Left lung (tissue), 10 donors: ENCODE measurements around the gene NTM. TPM values are rescaled to one million over a fixed set of nuclear protein-coding genes. Genes with fewer than 3 reads are reported as not detected.
"Not testable (repeated sequence)": the region's sequence is repeated elsewhere in the genome, so short reads cannot be mapped to it uniquely, and the experiment has no call there.

ENCODE experiments used
- ATAC-seq: fragments of 200-7000 bp; cut with Tn5 transposase; one replicate; pipeline ENCODE4 v1.9.1; 2020; ENCODE audit warnings: moderate library complexity
- DNase-seq, 4 donors: peaks; one replicate each; pipeline ENCODE4 v3.0.0-alpha.2; 2013 to 2020
- H3K27ac ChIP-seq, 2 donors: fragments of 200-600 bp; sonication (generic) in 1 of 2; one replicate each; pipeline versions ENCODE4 v1.5.0 to v1.8.0; 2020 to 2021
- H3K27me3 ChIP-seq, 2 donors: fragments of 200-600 bp; sonication (generic) in 1 of 2; one replicate each; pipeline versions ENCODE4 v1.5.0 to v1.8.0; 2020 to 2021
- H3K36me3 ChIP-seq, 2 donors: fragments of 200-600 bp; sonication (generic) in 1 of 2; one replicate each; pipeline versions ENCODE4 v1.5.0 to v1.8.0; 2020 to 2021
- H3K4me1 ChIP-seq, 2 donors: fragments of 200-600 bp; one replicate each; pipeline ENCODE4 v1.8.0; 2021
- H3K4me3 ChIP-seq, 2 donors: fragments of 200-600 bp; sonication (generic) in 1 of 2; one replicate each; pipeline versions ENCODE4 v1.5.0 to v1.8.0; 2020 to 2021; ENCODE audit warnings: mild to moderate bottlenecking in 1 of 2
- H3K9me3 ChIP-seq, 2 donors: fragments of 200-600 bp; sonication (generic) in 1 of 2; one replicate each; pipeline versions ENCODE4 v1.5.0 to v1.8.0; 2020 to 2021
- CTCF ChIP-seq, 2 donors: fragments of 200-600 bp; sonication (generic) in 1 of 2; IDR thresholded peaks; one replicate each; pipeline versions ENCODE4 v1.5.0 to v1.8.0; 2021; ENCODE audit warnings: antibody characterized with exemption in 2 of 2
- intact Hi-C, 2 donors: fragments of 100-400 bp; cut with DNase I; formaldehyde crosslinking; loops; one replicate each; pipeline versions ENCODE4 v1.11.2 to v1.14.2; 2022
- polyA plus RNA-seq, 6 donors: library from polyadenylated mRNA; unstranded; fragments of 120-200 nt; gene quantifications; one replicate each; pipeline ENCODE4 v1.2.1, GENCODE V29; 2013; ENCODE audit not compliant: insufficient read length in 6 of 6
- total RNA-seq, 2 donors: library from RNA; stranded (reverse); fragmentation: NEBNext Ultra II Directional; extraction: Animal tissue kit (Norgen Biotek cat#: 25700); gene quantifications; one replicate each; pipeline ENCODE4 v1.2.1, GENCODE V29; 2021
- donor health status: DM: no; HTN: yes; CAD: no.
- donor health status: DM: no; HTN: no; CAD: no.

The NTM gene
- total and polyA plus RNA-seq, 8 donors = 9.5 to 31.0 (median 21.1) TPM

GRCh38 chr11:131423688-131424087 lies 53.3 kb downstream of the NTM start:
- peaks cover 0 to 4% of the 10 kb centered on the region in 2 donors for H3K27me3 ChIP-seq
- intact Hi-C loops = no loop called here
- ATAC-seq = peak; percentile 92

GRCh38 chr11:131424257-131424876 lies 54.0 kb downstream of the NTM start:
- H3K9me3 ChIP-seq, H3K4me3 ChIP-seq, H3K27me3 ChIP-seq, DNase-seq, H3K4me1 ChIP-seq, intact Hi-C loops, H3K36me3 ChIP-seq: not testable (repeated sequence)
- peak overlapping the region in 1 of 2 donors; percentile 7 for H3K27ac ChIP-seq
- ATAC-seq = peak; percentile 6

More at GRCh38 chr11:131423688-131424087, 53.3 kb downstream of the NTM start:
- Histone ChIP-seq H3K27ac (peak overlapping the region; percentile 18 to 50), H3K36me3 (no peaks in the 10 kb centered on the region), H3K4me3 (no peak overlapping the region), H3K9me3 (no peaks in the 10 kb centered on the region), H3K4me1 (no peaks in the 10 kb centered on the region)
- no peak for TF ChIP-seq CTCF (IDR thresholded peaks at IDR 0.05)
- peak in 1 of 4 donors; percentile 70 for DNase-seq

GRCh38 chr11:131425285-131425684 lies 54.9 kb downstream of the NTM start:
- DNase-seq = no peak
- no peak for TF ChIP-seq CTCF (IDR thresholded peaks at IDR 0.05)
- Histone ChIP-seq H3K27me3 (peaks cover 0 to 4% of the 10 kb centered on the region in 2 donors), H3K36me3 (no peaks in the 10 kb centered on the region), H3K9me3 (no peaks in the 10 kb centered on the region), H3K4me3 (no peak overlapping the region), H3K27ac (no peak overlapping the region), H3K4me1 (no peaks in the 10 kb centered on the region)
- intact Hi-C loops = no loop called here
- no peak for ATAC-seq

- no peaks in the 10 kb centered on the region for H3K36me3 ChIP-seq
- ATAC-seq (peak; percentile 68), DNase-seq (no peak)
- H3K9me3 ChIP-seq = no peaks in the 10 kb centered on the region
- H3K27me3 ChIP-seq = no peaks in the 10 kb centered on the region
- H3K4me1 ChIP-seq = no peaks in the 10 kb centered on the region
- intact Hi-C loops = no loop called here
- H3K27ac ChIP-seq = no peak overlapping the region
- no peak overlapping the region for H3K4me3 ChIP-seq
- no peak for TF ChIP-seq CTCF (IDR thresholded peaks at IDR 0.05)
Observed at GRCh38 chr11:131428853-131429252, 58.4 kb downstream of the NTM start.

- no peaks in the 10 kb centered on the region for H3K36me3 ChIP-seq
- intact Hi-C loops = no loop called here
- no peak overlapping the region for H3K27ac ChIP-seq
- no peaks in the 10 kb centered on the region for H3K4me1 ChIP-seq
- H3K27me3 ChIP-seq = no peaks in the 10 kb centered on the region
- peaks cover 0 to 3% of the 10 kb centered on the region in 2 donors for H3K9me3 ChIP-seq
- ATAC-seq (peak; percentile 44), DNase-seq (peak in 1 of 4 donors; percentile 30)
- no peak for TF ChIP-seq CTCF (IDR thresholded peaks at IDR 0.05)
- no peak overlapping the region for H3K4me3 ChIP-seq
Observed at GRCh38 chr11:131430473-131431208, 60.2 kb downstream of the NTM start.
